Anterior cingulate cortex (tissue), 58 donors: Measurements from ENCODE around the gene RABGGTA.

Source experiments
- DNase-seq, 58 donors: peaks; one replicate each; lab custom pipeline; 2025; lab: John Stamatoyannopoulos, UW

Gene RABGGTA

DNA sequence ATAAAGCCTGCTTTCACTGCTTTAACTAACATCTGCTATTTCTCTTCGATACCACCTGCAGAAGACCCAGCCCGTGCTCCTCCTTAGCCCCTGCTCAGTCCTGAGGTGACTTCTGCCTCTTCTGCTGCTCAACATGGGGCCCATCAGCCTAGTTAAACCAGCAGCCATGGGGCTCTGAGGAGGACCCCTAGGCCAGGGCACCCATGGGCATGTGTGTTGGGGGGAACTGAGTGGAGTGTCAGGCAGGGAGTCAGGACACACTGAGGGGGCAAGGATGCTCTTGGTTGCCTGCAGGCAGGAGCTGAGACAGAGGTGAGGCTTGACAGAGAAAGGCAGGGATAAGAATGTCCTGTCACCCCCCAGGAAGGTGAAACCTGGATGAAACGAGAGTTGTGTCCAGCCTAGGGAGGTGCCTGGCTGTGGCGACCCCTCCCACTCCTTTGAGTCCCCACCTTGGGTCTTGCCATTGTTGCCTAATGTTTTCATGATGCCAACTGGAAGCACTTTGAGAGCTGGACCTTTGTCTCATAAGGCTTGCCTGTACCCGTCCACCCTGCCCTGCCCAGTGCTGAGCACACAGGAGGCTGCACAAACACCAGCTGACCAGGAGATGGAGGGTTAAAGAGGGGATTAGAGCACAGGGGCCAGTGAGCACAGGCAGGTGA lies 12.5 kb upstream of the RABGGTA start:
- DNase-seq, result no peak

GRCh38 chr14:24282736-24283135 lies 11.3 kb upstream of the RABGGTA start:
- DNase-seq, result no peak

DNA sequence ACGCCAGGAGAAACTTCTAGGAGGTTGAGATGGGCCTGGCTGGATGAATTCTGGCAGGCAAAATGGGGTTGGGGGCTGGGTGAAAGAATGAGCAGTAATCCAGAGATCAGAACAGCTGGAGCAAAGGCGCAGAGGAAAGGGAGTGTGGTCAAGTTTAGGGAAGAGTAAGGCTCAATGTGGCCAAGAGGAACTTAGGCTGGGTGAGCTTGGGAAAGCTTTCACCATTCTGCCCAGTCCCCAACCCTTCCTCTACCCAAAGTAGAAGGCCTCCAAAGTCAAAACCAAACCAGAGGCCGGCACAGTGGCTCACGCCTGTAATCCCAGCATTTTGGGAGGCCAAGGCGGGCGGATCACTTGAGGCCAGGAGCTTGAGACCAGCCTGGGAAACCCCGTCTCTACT lies 10.2 kb upstream of the RABGGTA start:
- DNase-seq, result no peak

- no peak for DNase-seq
Observed at GRCh38 chr14:24280797-24281460, 9.5 kb upstream of the RABGGTA start.

DNA sequence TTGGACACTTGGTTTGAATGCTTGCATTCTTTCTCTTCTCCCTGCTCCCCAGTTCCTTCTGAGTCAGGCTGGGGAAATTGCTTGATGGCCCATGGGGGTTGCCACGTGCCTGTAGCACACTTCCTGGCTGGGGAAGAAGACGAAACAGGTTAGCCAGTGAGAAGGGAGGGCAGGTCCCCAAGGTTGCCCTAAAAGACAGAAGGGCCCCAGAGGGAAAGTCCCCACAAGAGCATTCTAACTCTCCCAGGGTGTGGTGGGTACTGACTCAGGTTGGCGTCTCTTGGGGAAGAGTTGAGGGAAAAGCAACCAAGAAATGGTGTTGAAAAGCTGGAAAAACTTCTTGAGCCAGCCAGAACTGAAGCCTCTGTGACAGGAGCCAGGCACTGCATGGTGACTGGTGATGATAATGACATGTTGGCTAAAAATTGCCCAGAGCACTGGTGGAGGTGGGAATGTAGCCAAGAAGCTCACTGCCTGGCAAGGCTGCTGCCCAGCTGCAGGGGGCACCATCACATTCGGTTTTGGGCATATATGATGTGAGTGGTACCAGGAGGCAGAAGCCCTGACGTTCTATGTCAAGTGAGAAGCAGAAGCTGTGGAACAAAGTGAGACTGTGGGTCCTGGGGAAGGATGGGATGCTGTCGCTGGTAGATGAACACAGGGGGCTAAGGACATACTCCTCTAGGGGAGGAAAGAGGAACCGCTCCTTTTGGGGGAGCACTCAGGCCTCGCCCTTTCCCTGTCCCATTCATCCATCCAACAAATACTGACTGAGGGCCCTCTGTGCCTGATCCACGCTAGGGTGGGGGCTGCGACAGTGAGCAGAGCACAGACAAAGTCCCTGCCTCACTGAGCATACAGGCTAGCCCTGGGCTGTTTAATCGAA lies 8.1 kb upstream of the RABGGTA start:
- DNase-seq, result peak in 30 of 58 donors; percentile 6 to 59 (median 26)

DNA sequence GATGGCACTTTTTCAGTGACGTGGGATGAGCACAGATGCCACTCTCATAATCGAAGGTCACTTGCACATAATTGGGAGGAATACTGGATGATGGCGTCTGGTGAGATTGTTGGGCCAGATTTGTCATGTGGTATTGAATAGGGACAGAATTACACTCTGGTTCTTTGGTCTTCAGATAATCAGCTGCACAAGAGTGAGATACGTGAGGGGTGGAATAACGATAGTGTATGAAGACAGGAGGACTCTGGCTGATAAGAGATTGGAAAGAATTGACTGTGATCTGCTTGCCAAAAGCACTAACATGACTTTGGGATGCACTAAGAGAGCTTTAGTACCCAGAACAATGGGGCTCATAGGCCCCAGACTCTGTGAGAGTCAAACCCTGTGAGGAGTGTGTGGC lies 7.0 kb upstream of the RABGGTA start:
- DNase-seq, result no peak

- DNase-seq, result peak in 10 of 58 donors; percentile 8 to 33 (median 16)
Observed at GRCh38 chr14:24277606-24278321, 6.4 kb upstream of the RABGGTA start.

DNA sequence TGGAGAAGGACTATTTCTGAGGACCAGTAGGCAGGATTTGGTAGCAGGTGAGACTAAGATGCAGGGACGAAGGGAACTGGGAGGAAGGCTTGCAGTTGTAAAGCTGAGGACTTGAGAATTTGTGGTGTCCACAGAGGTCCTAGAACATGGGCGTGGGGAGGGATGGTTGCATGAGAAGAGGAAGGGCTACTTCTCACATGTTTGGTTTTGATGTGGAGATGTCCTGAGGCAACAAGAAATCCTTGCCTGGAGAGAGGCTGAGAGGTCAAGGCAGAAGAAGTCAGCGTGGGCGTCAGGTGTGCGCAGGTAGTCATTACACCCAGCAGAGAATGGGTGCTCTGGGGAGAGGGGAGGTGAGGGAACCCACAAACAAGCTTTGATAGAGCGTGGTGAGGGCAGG lies 5.7 kb upstream of the RABGGTA start:
- DNase-seq, result no peak

- DNase-seq, result peak in 3 of 58 donors; percentile 7 to 33 (median 21)
Observed at GRCh38 chr14:24274101-24274543, 2.7 kb upstream of the RABGGTA start.

GRCh38 chr14:24273422-24273998 lies 2.1 kb upstream of the RABGGTA start:
- DNase-seq, result no peak

- no peak for DNase-seq
Observed at GRCh38 chr14:24272467-24272866, 1.1 kb upstream of the RABGGTA start.

DNA sequence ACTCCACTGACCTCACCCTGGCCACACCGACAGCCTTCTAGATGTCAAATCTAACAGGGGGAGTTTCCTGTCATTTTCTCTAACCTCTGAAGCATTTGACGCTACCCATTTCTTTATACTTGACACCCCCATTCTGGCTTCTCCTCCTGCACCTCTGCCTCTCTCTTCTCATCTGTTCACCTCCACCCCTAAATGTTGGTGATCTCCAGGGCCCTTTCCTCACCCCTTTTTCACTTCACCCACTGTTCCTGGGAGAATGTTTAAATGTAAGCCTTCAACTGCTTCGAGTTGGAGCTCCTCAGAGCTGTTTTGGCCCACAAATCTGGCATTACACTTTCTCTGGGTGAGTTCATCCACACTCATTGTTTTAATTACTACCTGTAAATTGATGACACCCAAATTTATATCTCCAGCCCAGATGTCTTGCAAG lies 452 bp upstream of the RABGGTA start:
- DNase-seq, result no peak

DNA sequence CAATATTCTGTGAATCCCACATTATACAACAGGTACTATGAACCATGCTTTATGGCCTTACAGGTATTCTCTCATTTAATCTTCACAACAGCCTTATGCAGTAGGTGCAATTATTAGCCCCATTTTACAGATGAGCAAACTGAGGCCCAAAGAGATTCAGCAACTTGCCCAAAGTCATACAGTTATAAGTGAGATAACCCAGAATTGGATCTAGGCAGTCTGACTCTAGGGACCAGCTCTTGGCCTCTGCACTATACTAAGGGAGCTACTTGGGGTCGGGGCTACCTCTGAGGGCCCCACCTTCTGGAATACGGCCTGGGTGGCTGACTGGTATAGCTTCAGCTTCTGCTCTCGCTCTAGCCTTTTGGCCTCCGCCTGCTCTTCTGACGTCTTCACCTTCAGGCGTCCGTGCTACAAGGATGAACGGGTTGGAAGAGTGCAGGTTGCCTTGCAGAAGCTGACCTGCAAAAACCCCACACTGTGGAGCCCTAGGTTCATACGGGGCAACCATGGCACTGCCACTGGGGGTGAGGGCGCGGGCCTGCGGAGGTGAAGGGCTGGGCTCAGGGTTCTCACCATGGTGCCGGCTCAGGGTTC lies 762 bp downstream of the RABGGTA start:
- peak in 1 of 58 donors; percentile 30 for DNase-seq

- DNase-seq, result no peak
Observed at GRCh38 chr14:24269910-24270536, 1.4 kb downstream of the RABGGTA start.

- DNase-seq, result no peak
Observed at GRCh38 chr14:24269368-24269767, 2.0 kb downstream of the RABGGTA start.

GRCh38 chr14:24268225-24268624 lies 3.2 kb downstream of the RABGGTA start:
- DNase-seq, result no peak

- DNase-seq, result no peak
Observed at GRCh38 chr14:24267516-24267915, 3.9 kb downstream of the RABGGTA start.

- no peak for DNase-seq
Observed at GRCh38 chr14:24266344-24267244, 4.8 kb downstream of the RABGGTA start.
